Suppressor macrophage (primary cell): Measurements from ENCODE around the gene PLCB1.
"Not testable (repeated sequence)": the region's sequence is repeated elsewhere in the genome, so short reads cannot be mapped to it uniquely, and the experiment has no call there.

Source experiments
- DNase-seq, 4 experiments: peaks; one replicate each; pipeline ENCODE4 v3.0.0-alpha.2; 2020 to 2022

The PLCB1 gene

GRCh38 chr20:8796088-8796660 is 664.1 kb downstream of the PLCB1 start:
- DNase-seq = no peak

- peak in 3 of 4 experiments; percentile 10 to 18 (median 17) for DNase-seq
These were observed 666.4 kb downstream of the PLCB1 start for GRCh38 chr20:8798505-8798904.

- no peak for DNase-seq
These were observed 668.0 kb downstream of the PLCB1 start for GRCh38 chr20:8800089-8800488.

GRCh38 chr20:8801686-8802085 is 669.6 kb downstream of the PLCB1 start:
- DNase-seq = no peak

GRCh38 chr20:8803065-8803464 is 671.0 kb downstream of the PLCB1 start:
- no peak for DNase-seq

GRCh38 chr20:8803941-8804340 is 671.9 kb downstream of the PLCB1 start:
- no peak for DNase-seq

- DNase-seq = no peak
These were observed 673.8 kb downstream of the PLCB1 start for GRCh38 chr20:8805737-8806442.

- DNase-seq = no peak
These were observed 675.6 kb downstream of the PLCB1 start for GRCh38 chr20:8807480-8808201.

- peak in 2 of 4 experiments; percentile 3 to 8 for DNase-seq
These were observed 676.1 kb downstream of the PLCB1 start for GRCh38 chr20:8808202-8808535.

GRCh38 chr20:8809107-8809953 is 677.3 kb downstream of the PLCB1 start:
- DNase-seq = no peak

- no peak for DNase-seq
These were observed 679.9 kb downstream of the PLCB1 start for GRCh38 chr20:8811801-8812594.

GRCh38 chr20:8812817-8813216 is 680.8 kb downstream of the PLCB1 start:
- DNase-seq = peak; percentile 21 to 58 (median 57)

- DNase-seq = no peak
These were observed 683.1 kb downstream of the PLCB1 start for GRCh38 chr20:8815208-8815607.

GRCh38 chr20:8829256-8829655 is 697.2 kb downstream of the PLCB1 start:
- DNase-seq = no peak

- not testable (repeated sequence) for DNase-seq
These were observed 702.2 kb downstream of the PLCB1 start for GRCh38 chr20:8834294-8834693.

GRCh38 chr20:8834851-8835250 is 702.8 kb downstream of the PLCB1 start:
- no peak for DNase-seq

GRCh38 chr20:8837396-8837795 is 705.3 kb downstream of the PLCB1 start:
- DNase-seq = peak in 2 of 4 experiments; percentile 1

- no peak for DNase-seq
These were observed 710.5 kb downstream of the PLCB1 start for GRCh38 chr20:8842525-8842924.

GRCh38 chr20:8844179-8844578 is 712.1 kb downstream of the PLCB1 start:
- no peak for DNase-seq

GRCh38 chr20:8849990-8850389 is 717.9 kb downstream of the PLCB1 start:
- DNase-seq = no peak

GRCh38 chr20:8851446-8851845 is 719.4 kb downstream of the PLCB1 start:
- DNase-seq = no peak

- not testable (repeated sequence) for DNase-seq
These were observed 719.9 kb downstream of the PLCB1 start for GRCh38 chr20:8851919-8852318.
